Skeletal muscle cell (primary cell): Measurements from ENCODE around the gene TMEM200B.
"Not testable (repeated sequence)": the region's sequence is repeated elsewhere in the genome, so short reads cannot be mapped to it uniquely, and the experiment has no call there.

Experiments
- DNase-seq: peaks from one replicate; pipeline ENCODE4 v3.0.0-alpha.2; 2010; ENCODE audit warnings: low read depth
- H3K4me3 ChIP-seq: 2 replicates; pipeline ENCODE4 v1.5.1; 2011; ENCODE audit warnings: low read depth, mild to moderate bottlenecking, control low read depth, low read length, moderate library complexity

TMEM200B gene

GRCh38 chr1:29079916-29080629 lies 43.6 kb downstream of the TMEM200B start:
- H3K4me3 ChIP-seq, DNase-seq: not testable (repeated sequence)

- DNase-seq = no peak
- H3K4me3 ChIP-seq = no peak overlapping the region
Measured at GRCh38 chr1:29077155-29077554, 46.5 kb downstream of the TMEM200B start.
